Loucy (cell line): ENCODE results near the gene CSN3.

ENCODE experiments used
- EZH2phosphoT487 ChIP-seq: fragments of 200-600 bp; IDR thresholded peaks from 2 replicates; pipeline ENCODE4 v1.6.1; 2018; ENCODE audit warnings: antibody characterized with exemption, mild to moderate bottlenecking, moderate library complexity, borderline replicate concordance
- TF ChIP-seq, protein P1 (sequence below): fragments of 200-600 bp; sonication (generic); conservative IDR thresholded peaks from 2 replicates; pipeline ENCODE4 v1.5.1; 2014; ENCODE audit warnings: mild to moderate bottlenecking, antibody characterized with exemption, low read length

DNA sequence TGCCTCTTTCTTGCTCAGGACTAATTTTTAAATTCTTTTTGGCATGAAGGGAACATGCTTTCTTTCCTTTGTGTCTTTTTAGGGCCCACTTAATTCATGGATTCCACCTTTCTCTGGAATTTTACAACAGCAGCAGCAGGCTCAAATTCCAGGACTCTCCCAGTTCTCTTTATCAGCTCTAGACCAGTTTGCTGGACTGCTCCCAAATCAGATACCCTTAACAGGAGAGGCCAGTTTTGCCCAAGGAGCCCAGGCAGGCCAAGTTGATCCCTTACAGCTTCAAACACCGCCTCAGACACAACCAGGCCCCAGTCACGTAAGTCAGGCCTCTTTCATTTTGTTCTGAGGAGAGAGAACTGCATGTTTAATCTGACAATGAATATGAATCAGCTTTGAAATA lies 44.6 kb upstream of the CSN3 start:
- no peak for TF ChIP-seq EZH2phosphoT487
- TF ChIP-seq, protein P1, sequence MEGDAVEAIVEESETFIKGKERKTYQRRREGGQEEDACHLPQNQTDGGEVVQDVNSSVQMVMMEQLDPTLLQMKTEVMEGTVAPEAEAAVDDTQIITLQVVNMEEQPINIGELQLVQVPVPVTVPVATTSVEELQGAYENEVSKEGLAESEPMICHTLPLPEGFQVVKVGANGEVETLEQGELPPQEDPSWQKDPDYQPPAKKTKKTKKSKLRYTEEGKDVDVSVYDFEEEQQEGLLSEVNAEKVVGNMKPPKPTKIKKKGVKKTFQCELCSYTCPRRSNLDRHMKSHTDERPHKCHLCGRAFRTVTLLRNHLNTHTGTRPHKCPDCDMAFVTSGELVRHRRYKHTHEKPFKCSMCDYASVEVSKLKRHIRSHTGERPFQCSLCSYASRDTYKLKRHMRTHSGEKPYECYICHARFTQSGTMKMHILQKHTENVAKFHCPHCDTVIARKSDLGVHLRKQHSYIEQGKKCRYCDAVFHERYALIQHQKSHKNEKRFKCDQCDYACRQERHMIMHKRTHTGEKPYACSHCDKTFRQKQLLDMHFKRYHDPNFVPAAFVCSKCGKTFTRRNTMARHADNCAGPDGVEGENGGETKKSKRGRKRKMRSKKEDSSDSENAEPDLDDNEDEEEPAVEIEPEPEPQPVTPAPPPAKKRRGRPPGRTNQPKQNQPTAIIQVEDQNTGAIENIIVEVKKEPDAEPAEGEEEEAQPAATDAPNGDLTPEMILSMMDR: no peak
